H1 (cell line): ENCODE data around the gene SMCHD1. TPM values are rescaled to one million over a fixed set of nuclear protein-coding genes. Genes with fewer than 3 reads are reported as not detected.

ENCODE experiments used
- CTCF ChIA-PET: fragments of 300-600 bp; sonication (Branson Sonifier 250); formaldehyde crosslinking; loops from one replicate; lab custom pipeline; 2021; ENCODE audit not compliant: partially characterized antibody; lab: Charles Lee
- POLR2A ChIA-PET: fragments of 300-600 bp; sonication (Branson Sonifier 250); formaldehyde crosslinking; loops from one replicate; lab custom pipeline; 2021; ENCODE audit warnings: inconsistent platforms; ENCODE audit not compliant: partially characterized antibody; lab: Charles Lee
- DNase-seq, 2 experiments: peaks; one replicate each; pipeline versions ENCODE4 v3.0.0 to v3.0.0-alpha.2; 2010 to 2022; ENCODE audit warnings: low spot score in 2 of 2, low read depth in 1 of 2, mixed read lengths in 1 of 2
- FAIRE-seq: peaks from 2 replicates; lab custom pipeline; 2011; peaks lifted over from hg19 to GRCh38; lab: Jason Lieb, UNC
- H2AFZ ChIP-seq: 2 replicates; pipeline ENCODE4 v1.8.1; 2012; ENCODE audit warnings: low read length, inconsistent platforms
- H2AK5ac ChIP-seq: 2 replicates; pipeline ENCODE4 v1.6.1; 2013; ENCODE audit warnings: low read depth, low read length
- H2BK120ac ChIP-seq: replicated peaks from 2 replicates; pipeline ENCODE3; 2013; ENCODE audit warnings: low read depth, low read length, inconsistent platforms
- H2BK12ac ChIP-seq: 2 replicates; pipeline ENCODE4 v1.6.1; 2013; ENCODE audit warnings: low read depth, low read length
- H2BK15ac ChIP-seq: 2 replicates; pipeline ENCODE4 v1.6.1; 2013; ENCODE audit warnings: low read length
- H2BK20ac ChIP-seq: 2 replicates; pipeline ENCODE4 v1.6.1; 2013; ENCODE audit warnings: low read length
- H2BK5ac ChIP-seq: 2 replicates; pipeline ENCODE4 v1.6.1; 2013; ENCODE audit warnings: low read depth, low read length
- H3K14ac ChIP-seq: 2 replicates; pipeline ENCODE4 v1.6.1; 2013; ENCODE audit warnings: inconsistent platforms; ENCODE audit not compliant: insufficient read length
- H3K18ac ChIP-seq: 2 replicates; pipeline ENCODE4 v1.6.1; 2013; ENCODE audit warnings: low read length; ENCODE audit errors: extremely low read depth
- H3K23ac ChIP-seq: 2 replicates; pipeline ENCODE4 v1.6.1; 2013; ENCODE audit warnings: inconsistent platforms; ENCODE audit not compliant: insufficient read length
- H3K23me2 ChIP-seq: 2 replicates; pipeline ENCODE4 v1.6.1; 2013; ENCODE audit warnings: low read depth, low read length
- H3K27ac ChIP-seq: 2 replicates; pipeline ENCODE4 v1.6.1; 2011; ENCODE audit warnings: low read depth, low read length, inconsistent platforms
- H3K27me3 ChIP-seq, 4 experiments: replicated peaks in 1 of 4; 1 replicate in 1 of 4; 2 replicates in 3 of 4; pipeline versions ENCODE4 v1.6.1 to v1.8.1; 2011 to 2013; ENCODE audit warnings: low read length in 3 of 4, mild to moderate bottlenecking in 3 of 4, inconsistent platforms in 2 of 4, mixed read lengths in 2 of 4, moderate library complexity in 1 of 4; ENCODE audit not compliant: control insufficient read depth in 3 of 4, insufficient read depth in 3 of 4; ENCODE audit errors: extremely low read depth in 1 of 4
- H3K36me3 ChIP-seq, 4 experiments: 2 replicates each; pipeline versions ENCODE4 v1.6.1 to v1.8.1; 2011 to 2013; ENCODE audit warnings: mild to moderate bottlenecking in 4 of 4, low read length in 3 of 4, moderate library complexity in 2 of 4, control low read depth in 1 of 4, inconsistent platforms in 1 of 4; ENCODE audit not compliant: insufficient read depth in 4 of 4, control insufficient read depth in 2 of 4
- H3K4ac ChIP-seq: replicated peaks from 2 replicates; pipeline ENCODE3; 2013; ENCODE audit warnings: low read length, low read depth, mixed read lengths, inconsistent platforms; ENCODE audit not compliant: insufficient read length
- H3K4me1 ChIP-seq, 4 experiments: replicated peaks in 1 of 4; 1 replicate in 1 of 4; 2 replicates in 3 of 4; pipeline versions ENCODE4 v1.6.1 to v1.8.1; 2011 to 2013; ENCODE audit warnings: low read length in 3 of 4, inconsistent platforms in 2 of 4, mixed read lengths in 1 of 4; ENCODE audit not compliant: insufficient read depth in 4 of 4, control insufficient read depth in 3 of 4
- H3K4me2 ChIP-seq, 2 experiments: 2 replicates each; pipeline versions ENCODE4 v1.6.1 to v1.8.1; 2011 to 2013; ENCODE audit warnings: low read depth in 2 of 2, low read length in 2 of 2, control low read depth in 1 of 2, inconsistent platforms in 1 of 2, mild to moderate bottlenecking in 1 of 2; ENCODE audit not compliant: insufficient read depth in 1 of 2
- H3K4me3 ChIP-seq, 4 experiments: fragments of 200-600, 300-600 bp in 1 of 4; sonication (generic), shearing (Covaris generic), sonication (Bioruptor Twin) in 1 of 4; 2 replicates each; pipeline versions ENCODE4 v1.5.1 to v1.8.1; 2011 to 2016; ENCODE audit warnings: low read length in 4 of 4, low read depth in 3 of 4, control low read depth in 2 of 4, inconsistent platforms in 2 of 4, mild to moderate bottlenecking in 2 of 4, mixed read lengths in 1 of 4, moderate library complexity in 1 of 4; ENCODE audit not compliant: insufficient read depth in 2 of 4; ENCODE audit errors: extremely low read depth in 1 of 4
- H3K56ac ChIP-seq: replicated peaks from 2 replicates; pipeline ENCODE3; 2013; ENCODE audit warnings: low read depth, mild to moderate bottlenecking, mixed read lengths, low read length, inconsistent platforms; ENCODE audit not compliant: insufficient read length
- H3K79me1 ChIP-seq: 2 replicates; pipeline ENCODE4 v1.6.1; 2013; ENCODE audit warnings: low read depth, low read length, control low read depth
- H3K79me2 ChIP-seq, 2 experiments: 2 replicates each; pipeline versions ENCODE4 v1.6.1 to v1.8.1; 2012 to 2013; ENCODE audit warnings: low read length in 2 of 2, mild to moderate bottlenecking in 2 of 2, inconsistent platforms in 1 of 2; ENCODE audit not compliant: insufficient read depth in 2 of 2, control insufficient read depth in 1 of 2
- H3K9ac ChIP-seq, 4 experiments: replicated peaks in 1 of 4; 1 replicate in 1 of 4; 2 replicates in 3 of 4; pipeline versions ENCODE4 v1.6.1 to v1.8.1; 2011 to 2013; ENCODE audit warnings: low read depth in 3 of 4, low read length in 3 of 4, control low read depth in 2 of 4, mild to moderate bottlenecking in 2 of 4, moderate library complexity in 2 of 4, inconsistent platforms in 1 of 4; ENCODE audit errors: extremely low read depth in 1 of 4
- H3K9me3 ChIP-seq, 2 experiments: 2 replicates each; pipeline versions ENCODE4 v1.6.1 to v1.8.1; 2012 to 2013; ENCODE audit warnings: mild to moderate bottlenecking in 2 of 2, moderate library complexity in 2 of 2, control low read depth in 1 of 2, inconsistent platforms in 1 of 2, low read depth in 1 of 2, low read length in 1 of 2, mixed read lengths in 1 of 2; ENCODE audit not compliant: insufficient read depth in 2 of 2
- H4K20me1 ChIP-seq, 2 experiments: replicated peaks in 1 of 2; 2 replicates each; pipeline versions ENCODE3 to v1.8.1; 2011 to 2013; ENCODE audit warnings: inconsistent platforms in 2 of 2, low read length in 2 of 2, mild to moderate bottlenecking in 1 of 2; ENCODE audit not compliant: insufficient read depth in 2 of 2, control insufficient read depth in 1 of 2
- H4K5ac ChIP-seq: 2 replicates; pipeline ENCODE4 v1.6.1; 2013; ENCODE audit warnings: low read length, low read depth, mixed read lengths, inconsistent platforms; ENCODE audit not compliant: insufficient read length
- H4K8ac ChIP-seq: 2 replicates; pipeline ENCODE4 v1.8.0; 2013; ENCODE audit warnings: mild to moderate bottlenecking, moderate library complexity, low read length, inconsistent platforms; ENCODE audit not compliant: insufficient read depth; ENCODE audit errors: extremely low read depth
- H4K91ac ChIP-seq: replicated peaks from 2 replicates; pipeline ENCODE3; 2013; ENCODE audit warnings: low read length, mixed read lengths, inconsistent platforms; ENCODE audit not compliant: insufficient read length
- KDM1A ChIP-seq: fragments of 200-600, 300-600 bp; sonication (generic); IDR thresholded peaks from 2 replicates; pipeline ENCODE4 v1.7.1; 2016; ENCODE audit warnings: mild to moderate bottlenecking, low read length, borderline replicate concordance
- SIRT6 ChIP-seq: IDR thresholded peaks from one replicate; pipeline ENCODE4 v1.7.1; 2012; ENCODE audit warnings: low read length, inconsistent platforms
- whole genome bisulfite sequencing, 2 experiments: shearing (Covaris generic) in 1 of 2; methylation state at CpG; one replicate each; pipeline versions ENCODE4 v1.1.6 to v1.1.7; 2013 to 2015; ENCODE audit warnings: low lambda C conversion rate in 2 of 2, mixed read lengths in 2 of 2, inconsistent platforms in 1 of 2, low coverage in 1 of 2, missing lambda C conversion rate in 1 of 2; ENCODE audit not compliant: insufficient replicate concordance in 2 of 2, insufficient coverage in 1 of 2, insufficient read length in 1 of 2; ENCODE audit errors: extremely low coverage in 1 of 2, missing lambda C conversion rate in 1 of 2; 5-methylcytosine and 5-hydroxymethylcytosine counted together
- polyA plus RNA-seq, 7 experiments: library from polyadenylated mRNA; depleted of rRNA in 3 of 7; stranded (reverse) in 5 of 7; unstranded in 2 of 7; fragments of >200 nt in 5 of 7; fragments of 200-250 nt in 2 of 7; gene quantifications; 1 replicate in 5 of 7; 2 replicates in 1 of 7; 4 replicates in 1 of 7; pipeline versions ENCODE4 v1.2.1 to v1.2.3, GENCODE V29; 2011 to 2013; ENCODE audit warnings: missing spikeins in 2 of 7, mixed read lengths in 2 of 7
- total RNA-seq: library from RNA; stranded (reverse); fragmentation: NEBNext Ultra II Directional; extraction: Animal tissue kit (Norgen Biotek cat#: 25700); gene quantifications from 2 replicates; pipeline ENCODE4 v1.2.1, GENCODE V29; 2021

Gene SMCHD1
- total and polyA plus RNA-seq, 2 of the 8 experiments (the other 6 are each of a cell fraction or from before 2014, with no cell fraction given), result 9.3 to 32.0 TPM

DNA sequence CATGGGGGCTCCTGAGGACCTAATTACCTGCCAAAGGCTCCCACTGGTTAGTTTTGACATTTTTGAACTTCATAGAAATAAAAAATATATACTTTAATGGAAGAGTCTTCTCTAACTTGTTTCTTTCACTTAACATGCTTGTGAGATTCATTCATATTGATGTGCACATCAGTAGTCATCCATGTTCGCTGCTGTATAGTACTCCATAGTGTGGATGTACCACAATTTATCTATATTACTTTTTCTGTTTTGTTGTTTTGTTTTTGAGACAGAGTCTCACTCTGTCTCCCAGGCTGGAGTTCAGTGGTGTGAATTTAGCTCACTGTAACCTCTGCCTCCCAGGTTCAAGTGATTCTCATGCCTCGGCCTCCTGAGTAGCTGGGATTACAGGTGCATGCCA is 168.4 kb downstream of the SMCHD1 start:
- no peak overlapping the region for H2BK5ac ChIP-seq
- no peak overlapping the region for H2AK5ac ChIP-seq
- no peak overlapping the region for H3K27ac ChIP-seq
- H3K4me2 ChIP-seq, result no peak overlapping the region
- no peak overlapping the region for H3K14ac ChIP-seq
- no peak overlapping the region for H2AFZ ChIP-seq
- H3K56ac ChIP-seq, result no peak overlapping the region
- H3K79me2 ChIP-seq, result no peaks in the 10 kb centered on the region
- H3K9me3 ChIP-seq, result no peaks in the 10 kb centered on the region
- no peaks in the 10 kb centered on the region for H3K36me3 ChIP-seq
- 96% methylated on average over 2 of the region's 2 CpGs; no CpG with 5 or more reads in 1 of the 2 experiments for whole genome bisulfite sequencing, 2 experiments
- no peaks in the 10 kb centered on the region for H4K20me1 ChIP-seq
- TF ChIP-seq KDM1A, result 0 out of 2 replicates have a peak, but pooled peaks have one; percentile 37
- no peak for TF ChIP-seq SIRT6
- H3K23me2 ChIP-seq, result no peaks in the 10 kb centered on the region
- H4K8ac ChIP-seq, result no peak overlapping the region
- H3K79me1 ChIP-seq, result no peaks in the 10 kb centered on the region
- H4K91ac ChIP-seq, result no peak overlapping the region
- ChIA-PET CTCF (no interaction called here), POLR2A (no interaction called here)
- H2BK15ac ChIP-seq, result no peak overlapping the region
- no peak overlapping the region for H3K4ac ChIP-seq
- no peak for DNase-seq
- no peak overlapping the region for H3K9ac ChIP-seq
- no peak overlapping the region for H4K5ac ChIP-seq
- no peak overlapping the region for H3K23ac ChIP-seq
- no peak overlapping the region for H2BK20ac ChIP-seq
- no peak for FAIRE-seq
- no peaks in the 10 kb centered on the region for H3K27me3 ChIP-seq
- H3K4me1 ChIP-seq, result no peaks in the 10 kb centered on the region
- no peak overlapping the region for H3K18ac ChIP-seq
- no peak overlapping the region for H3K4me3 ChIP-seq
- H2BK12ac ChIP-seq, result no peak overlapping the region
- no peak overlapping the region for H2BK120ac ChIP-seq
